ENCODE measurements around the gene FAM81B.

FAM81B gene

GRCh38 chr5:95471942-95472341 lies 80.8 kb downstream of the FAM81B start:
- DNase-seq (ENCODE audit: low spot score) = peak; percentile 49

- DNase-seq (ENCODE audit: low spot score) = no peak
Measured at GRCh38 chr5:95484421-95484820, 93.3 kb downstream of the FAM81B start.

- no peak for DNase-seq (ENCODE audit: low spot score)
Measured at GRCh38 chr5:95486191-95486590, 95.0 kb downstream of the FAM81B start.

- no peak for DNase-seq (ENCODE audit: low spot score)
Measured at GRCh38 chr5:95487880-95488279, 96.7 kb downstream of the FAM81B start.

Data from GM03348 (cell line).